Omental fat pad (tissue), 4 donors: ENCODE measurements around the gene CELA2B. TPM values are rescaled to one million over a fixed set of nuclear protein-coding genes. Genes with fewer than 3 reads are reported as not detected.
"Not testable (repeated sequence)": the region's sequence is repeated elsewhere in the genome, so short reads cannot be mapped to it uniquely, and the experiment has no call there.

Experiments used
- ATAC-seq: fragments of 150-250 bp; one replicate; pipeline ENCODE4 v1.9.1; 2016; ENCODE audit warnings: mild to moderate bottlenecking, moderate library complexity; ENCODE audit not compliant: low FRiP score
- DNase-seq: peaks from one replicate; pipeline ENCODE4 v3.0.0-alpha.2; 2019; ENCODE audit warnings: low spot score
- CTCF ChIP-seq, 3 donors: fragments of 450-650 bp; IDR thresholded peaks; one replicate each; pipeline ENCODE4 v1.5.1; 2016 to 2017; ENCODE audit warnings: antibody characterized with exemption in 3 of 3, mild to moderate bottlenecking in 3 of 3, moderate library complexity in 2 of 3
- total RNA-seq, 4 donors: library from RNA; depleted of rRNA; stranded (reverse); fragments of >200 nt; gene quantifications; one replicate each; pipeline ENCODE4 v1.1.0, GENCODE V29; 2016

The CELA2B gene
- total RNA-seq, 4 donors from 2014 or later = not detected

DNA sequence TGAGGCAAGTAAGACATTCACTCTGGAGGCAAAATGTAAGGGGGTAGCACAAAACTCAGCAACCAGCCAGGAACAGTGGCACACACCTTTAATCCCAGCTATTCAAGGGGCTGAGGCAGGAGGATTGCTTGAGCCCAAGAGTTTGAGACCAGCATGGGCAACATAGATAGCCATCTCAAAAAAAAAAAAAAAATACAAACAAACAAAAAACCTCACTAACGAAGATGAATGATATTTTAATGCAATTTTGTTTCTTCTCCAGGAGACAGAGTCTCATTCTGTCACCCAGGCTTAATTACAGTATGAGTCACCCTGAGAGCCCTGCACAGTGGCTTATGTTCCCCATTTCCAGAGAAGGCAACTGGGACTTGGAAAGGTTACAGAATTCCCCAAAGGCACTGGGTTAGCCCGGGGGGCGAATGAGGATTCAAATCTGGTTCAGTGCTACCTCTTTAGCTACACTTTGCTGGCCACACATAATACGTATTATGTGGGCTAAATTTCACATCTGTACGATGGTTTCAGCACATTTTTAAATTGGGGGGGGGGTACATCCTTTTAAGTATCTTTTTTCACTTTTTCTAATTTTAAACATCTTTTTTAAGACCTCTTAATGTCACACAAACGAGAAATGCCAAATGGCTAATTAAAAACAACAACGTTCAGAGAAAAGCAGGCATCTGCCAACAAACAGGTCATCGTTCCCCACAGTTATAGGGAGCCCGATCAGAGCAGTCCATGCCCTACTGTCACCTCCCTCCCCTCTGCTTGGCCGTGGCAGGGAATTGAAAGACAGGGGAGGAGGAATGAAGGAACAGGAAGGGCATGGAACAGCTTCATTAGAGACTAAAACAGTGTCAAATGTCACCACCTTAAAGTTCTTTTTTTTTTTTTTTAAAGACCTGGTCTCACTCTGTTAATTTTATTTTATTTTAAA lies 15.9 kb upstream of the CELA2B start:
- DNase-seq = no peak
- no peak for ATAC-seq
- no peak for TF ChIP-seq CTCF (IDR thresholded peaks at IDR 0.05)

GRCh38 chr1:15460708-15461095 lies 15.2 kb upstream of the CELA2B start:
- ATAC-seq = no peak
- no peak for DNase-seq
- TF ChIP-seq CTCF (IDR thresholded peaks at IDR 0.05) = no peak

DNA sequence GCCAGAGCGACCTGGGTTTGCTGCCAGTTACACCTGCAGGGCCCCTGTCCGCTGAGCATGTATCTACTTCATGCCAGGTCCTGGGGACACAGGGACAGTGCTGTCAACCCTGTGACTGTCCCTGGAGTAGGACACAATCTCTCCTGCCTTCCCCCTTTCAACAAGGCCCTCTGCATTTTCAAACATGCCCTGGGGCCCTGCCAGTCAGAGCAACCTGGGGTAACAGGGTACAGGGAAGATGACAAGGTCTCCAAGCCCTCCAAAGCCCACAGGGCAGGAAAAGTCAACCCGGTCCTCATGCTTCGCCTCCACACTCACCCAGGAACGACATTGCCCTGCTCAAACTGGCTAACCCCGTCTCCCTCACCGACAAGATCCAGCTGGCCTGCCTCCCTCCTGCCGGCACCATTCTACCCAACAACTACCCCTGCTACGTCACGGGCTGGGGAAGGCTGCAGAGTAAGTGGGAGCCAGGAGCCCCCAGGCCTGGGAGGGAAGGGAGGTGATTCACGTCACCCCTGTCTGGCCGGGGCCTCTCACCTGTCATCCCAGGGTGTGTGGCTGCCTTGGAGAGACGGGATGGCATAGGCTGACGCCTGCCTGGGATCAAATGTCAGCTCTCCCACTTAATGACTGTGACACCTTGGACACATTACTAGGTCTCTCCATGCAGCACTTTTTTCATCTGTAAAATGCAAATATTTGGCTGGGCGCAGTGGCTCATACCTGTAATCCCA lies 12.7 kb upstream of the CELA2B start:
- not testable (repeated sequence) for ATAC-seq

GRCh38 chr1:15463926-15464322 lies 12.0 kb upstream of the CELA2B start:
- ATAC-seq = peak; percentile 24
- DNase-seq = not testable (repeated sequence)

More for the DNA sequence above, 12.7 kb upstream of the CELA2B start:
- not testable (repeated sequence) for DNase-seq

- no peak for ATAC-seq
- TF ChIP-seq CTCF (IDR thresholded peaks at IDR 0.05) = no peak
Observed at GRCh38 chr1:15465674-15466073, 10.2 kb upstream of the CELA2B start.

DNA sequence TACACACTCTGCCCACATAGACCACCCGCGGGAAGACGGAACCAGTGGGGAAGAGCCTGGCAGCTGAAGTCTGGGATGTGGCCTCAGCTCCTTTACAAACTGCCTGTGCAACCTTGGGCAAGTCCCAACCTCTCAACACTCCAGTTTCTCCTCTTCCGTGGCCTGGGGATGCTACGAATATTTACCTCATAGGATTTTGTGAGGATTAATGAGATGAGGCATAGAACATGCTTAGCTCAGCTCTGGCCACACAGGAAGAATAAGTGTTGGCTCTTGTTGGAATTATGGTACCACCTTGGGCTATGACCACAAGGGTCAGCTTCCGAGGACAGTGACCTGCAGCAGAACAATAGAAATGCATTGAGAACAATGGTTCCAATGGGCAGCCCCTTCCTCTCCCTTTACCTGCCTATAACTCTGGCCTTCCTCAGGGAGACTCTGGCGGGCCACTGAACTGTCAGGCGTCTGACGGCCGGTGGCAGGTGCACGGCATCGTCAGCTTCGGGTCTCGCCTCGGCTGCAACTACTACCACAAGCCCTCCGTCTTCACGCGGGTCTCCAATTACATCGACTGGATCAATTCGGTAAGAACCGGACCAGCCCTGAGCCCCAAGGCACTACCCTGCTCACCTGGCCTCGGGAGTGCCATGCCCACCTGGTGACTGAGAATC lies 8.8 kb upstream of the CELA2B start:
- not testable (repeated sequence) for ATAC-seq, DNase-seq

More at GRCh38 chr1:15465674-15466073, 10.2 kb upstream of the CELA2B start:
- no peak for DNase-seq

DNA sequence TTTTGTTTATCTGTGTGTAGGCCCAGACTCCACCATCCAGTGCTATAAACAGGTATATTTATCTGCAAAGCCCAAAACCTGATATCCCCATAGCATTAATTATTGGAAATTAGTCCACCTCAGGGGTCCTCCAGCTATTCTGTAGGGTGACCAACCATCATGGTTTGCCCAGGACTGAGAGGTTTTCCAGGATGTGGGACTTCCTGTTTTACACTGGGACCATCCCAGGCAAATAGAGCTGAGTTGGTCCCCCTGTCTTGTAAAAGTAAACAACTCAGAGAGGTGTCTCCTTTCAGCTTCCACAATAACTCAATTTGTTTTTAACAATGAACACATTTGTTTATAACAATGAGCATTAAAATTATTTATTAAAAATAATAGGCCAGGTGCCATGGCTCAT lies 7.8 kb upstream of the CELA2B start:
- DNase-seq (no peak), ATAC-seq (no peak)
- TF ChIP-seq CTCF (IDR thresholded peaks at IDR 0.05) = no peak

DNA sequence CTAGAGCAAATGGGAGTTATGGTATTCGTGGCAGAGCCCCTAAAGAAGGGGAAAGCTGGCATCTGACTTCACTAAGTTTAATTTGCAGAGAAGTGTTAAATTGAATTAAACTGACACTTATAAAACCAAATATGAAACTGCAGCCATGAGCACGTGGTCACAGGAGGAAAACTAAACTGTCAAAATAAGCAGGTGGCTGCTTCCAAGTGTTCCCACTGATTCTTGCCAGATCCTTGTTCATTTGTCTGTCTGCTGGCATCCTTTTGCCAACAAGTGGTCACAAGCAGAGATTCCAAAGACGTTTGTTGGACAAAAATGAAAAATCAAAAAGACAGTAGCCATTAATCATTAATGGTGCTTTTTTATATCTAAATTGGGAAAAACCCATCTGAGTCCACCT lies 6.5 kb upstream of the CELA2B start:
- TF ChIP-seq CTCF (IDR thresholded peaks at IDR 0.05) = no peak
- DNase-seq = no peak
- no peak for ATAC-seq

- ATAC-seq, DNase-seq: not testable (repeated sequence)
Observed at GRCh38 chr1:15469821-15470448, 6.0 kb upstream of the CELA2B start.

GRCh38 chr1:15471067-15471466 lies 4.8 kb upstream of the CELA2B start:
- not testable (repeated sequence) for DNase-seq, ATAC-seq

DNA sequence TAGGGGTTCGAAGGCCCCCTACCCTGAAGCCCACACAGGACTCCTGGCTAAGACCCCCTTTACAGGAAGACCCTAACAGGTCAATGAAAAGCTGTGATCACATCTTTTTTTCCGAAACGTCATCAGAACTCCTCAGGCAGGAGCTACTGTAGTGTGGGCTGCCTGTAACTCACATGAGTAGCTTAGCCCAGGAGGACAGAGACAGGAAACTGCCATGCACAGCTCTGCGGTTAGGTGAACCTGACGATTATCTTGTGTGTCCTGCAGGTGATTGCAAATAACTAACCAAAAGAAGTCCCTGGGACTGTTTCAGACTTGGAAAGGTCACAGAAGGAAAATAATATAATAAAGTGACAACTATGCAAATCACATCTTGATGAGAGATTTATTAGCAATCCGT lies 4.2 kb upstream of the CELA2B start:
- not testable (repeated sequence) for DNase-seq, ATAC-seq
